Suprapubic skin (tissue), 4 donors: ENCODE results near the gene ZNF738.

Source experiments
- EP300 ChIP-seq: sonication (generic); formaldehyde crosslinking; IDR thresholded peaks from one replicate; pipeline ENCODE4 v1.6.1; 2017; ENCODE audit warnings: antibody characterized with exemption
- POLR2AphosphoS5 ChIP-seq, 3 donors: sonication (generic); formaldehyde crosslinking; IDR thresholded peaks; one replicate each; pipeline ENCODE4 v1.6.1; 2017; ENCODE audit warnings: antibody characterized with exemption in 3 of 3
- TF ChIP-seq, protein P1 (sequence below), 2 donors: fragments of 200-600 bp in 1 of 2; fragments of 450-650 bp in 1 of 2; sonication (generic) in 1 of 2; IDR thresholded peaks; one replicate each; pipeline ENCODE4 v1.5.1; 2016 to 2019; ENCODE audit warnings: antibody characterized with exemption in 2 of 2, mild to moderate bottlenecking in 1 of 2, moderate library complexity in 1 of 2

DNA sequence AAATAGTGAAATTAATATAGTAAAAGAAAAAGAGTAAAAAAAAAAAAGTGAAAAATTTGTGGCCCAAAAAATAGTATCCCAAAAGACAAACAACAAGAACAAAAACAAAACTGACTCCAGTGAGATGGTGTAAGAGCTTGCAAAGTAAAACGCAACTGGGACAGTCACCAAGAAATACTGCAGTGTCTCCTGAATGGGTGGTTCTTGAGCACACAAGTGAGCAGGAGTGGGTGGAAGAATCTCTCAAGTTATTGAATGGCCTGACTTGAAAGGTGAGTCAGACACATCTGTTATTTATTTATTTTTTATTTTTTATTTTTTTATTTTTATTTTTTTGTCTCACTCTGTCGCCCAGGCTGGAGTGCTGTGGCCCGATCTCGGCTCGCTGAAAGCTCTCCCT lies 40.1 kb downstream of the ZNF738 start:
- TF ChIP-seq POLR2AphosphoS5 (IDR thresholded peaks at IDR 0.05) (no peak), EP300 (no peak)
- TF ChIP-seq, protein P1, sequence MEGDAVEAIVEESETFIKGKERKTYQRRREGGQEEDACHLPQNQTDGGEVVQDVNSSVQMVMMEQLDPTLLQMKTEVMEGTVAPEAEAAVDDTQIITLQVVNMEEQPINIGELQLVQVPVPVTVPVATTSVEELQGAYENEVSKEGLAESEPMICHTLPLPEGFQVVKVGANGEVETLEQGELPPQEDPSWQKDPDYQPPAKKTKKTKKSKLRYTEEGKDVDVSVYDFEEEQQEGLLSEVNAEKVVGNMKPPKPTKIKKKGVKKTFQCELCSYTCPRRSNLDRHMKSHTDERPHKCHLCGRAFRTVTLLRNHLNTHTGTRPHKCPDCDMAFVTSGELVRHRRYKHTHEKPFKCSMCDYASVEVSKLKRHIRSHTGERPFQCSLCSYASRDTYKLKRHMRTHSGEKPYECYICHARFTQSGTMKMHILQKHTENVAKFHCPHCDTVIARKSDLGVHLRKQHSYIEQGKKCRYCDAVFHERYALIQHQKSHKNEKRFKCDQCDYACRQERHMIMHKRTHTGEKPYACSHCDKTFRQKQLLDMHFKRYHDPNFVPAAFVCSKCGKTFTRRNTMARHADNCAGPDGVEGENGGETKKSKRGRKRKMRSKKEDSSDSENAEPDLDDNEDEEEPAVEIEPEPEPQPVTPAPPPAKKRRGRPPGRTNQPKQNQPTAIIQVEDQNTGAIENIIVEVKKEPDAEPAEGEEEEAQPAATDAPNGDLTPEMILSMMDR (IDR thresholded peaks at IDR 0.05) = no peak
